ENCODE measurements around the gene FBXO3. TPM values are rescaled to one million over a fixed set of nuclear protein-coding genes. Genes with fewer than 3 reads are reported as not detected.

Gene FBXO3
- total and polyA plus RNA-seq, 2 of the 13 experiments (the other 11 are each of a cell fraction or from before 2014, with no cell fraction given), result 20.4 to 27.6 TPM

DNA sequence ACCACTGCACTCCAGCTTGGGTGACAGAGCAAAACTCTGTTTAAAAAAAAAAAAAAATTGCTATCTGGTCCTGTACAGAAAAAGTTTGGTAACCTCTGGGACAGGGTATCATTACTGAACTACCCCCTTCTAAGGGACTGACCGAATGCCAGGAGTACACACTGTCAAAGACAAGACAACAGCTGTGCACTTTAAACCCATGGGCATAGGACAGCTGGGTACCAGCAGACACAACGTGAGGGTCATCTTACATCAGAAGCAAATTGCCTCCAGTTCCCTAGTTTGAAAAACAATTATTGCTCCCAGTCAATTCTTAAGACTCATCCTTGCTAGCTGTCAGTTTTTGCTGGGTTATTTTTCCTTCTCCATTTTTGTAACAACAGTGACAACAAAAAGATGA lies 55.9 kb downstream of the FBXO3 start:
- intact Hi-C loops (cut with micrococcal nuclease; ENCODE audit: unreplicated experiment) (no loop called here), in situ Hi-C loops (cut with HindIII; ENCODE audit: extremely low pct_ligation_motif_present, low pct_unique_long_range_greater_than_20kb) (no loop called here)
- no peaks in the 10 kb centered on the region for H3K9me3 ChIP-seq (ENCODE audit: low read length)
- no peak overlapping the region for H3K27ac ChIP-seq (ENCODE audit: extremely low read length, insufficient read depth, low read length)
- WGBS (ENCODE audit: low lambda C conversion rate), result 81% methylated on average over 2 of the region's 2 CpGs
- H3K36me3 ChIP-seq (replicated peaks in 1 of 2; ENCODE audit: control insufficient read depth in 1 of 2, insufficient read depth in 2 of 2, low read length in 2 of 2), result peaks cover 16 to 55% of the 10 kb centered on the region in 2 experiments
- ChIA-PET CTCF (ENCODE audit: low intra/inter-chr PET ratio, low total read pairs) (no interaction called here), POLR2A (no interaction called here)
- no peak overlapping the region for H3K9ac ChIP-seq (ENCODE audit: insufficient read depth, low read depth, low read length)
- FAIRE-seq (no peak), DNase-seq (ENCODE audit: low spot score) (no peak), ATAC-seq (no peak)
- TF ChIP-seq ZNF367 (CRISPR knock-in tag; IDR thresholded peaks at IDR 0.05; ENCODE audit: borderline replicate concordance) (no peak), ZNF747 (CRISPR knock-in tag; IDR thresholded peaks at IDR 0.05; ENCODE audit: borderline replicate concordance) (no peak), ATF7 (IDR thresholded peaks at IDR 0.05) (no peak), ATF7 (CRISPR knock-in tag; IDR thresholded peaks at IDR 0.05) (no peak), ZNF543 (CRISPR knock-in tag; IDR thresholded peaks at IDR 0.05) (no peak), ZMYM4 (CRISPR knock-in tag; IDR thresholded peaks at IDR 0.05) (no peak), FOSL2 (CRISPR knock-in tag; IDR thresholded peaks at IDR 0.05) (no peak), STAG1 (CRISPR knock-in tag; IDR thresholded peaks at IDR 0.05) (no peak), SIX4 (CRISPR knock-in tag; IDR thresholded peaks at IDR 0.05) (no peak)
- TF ChIP-seq, protein P1, sequence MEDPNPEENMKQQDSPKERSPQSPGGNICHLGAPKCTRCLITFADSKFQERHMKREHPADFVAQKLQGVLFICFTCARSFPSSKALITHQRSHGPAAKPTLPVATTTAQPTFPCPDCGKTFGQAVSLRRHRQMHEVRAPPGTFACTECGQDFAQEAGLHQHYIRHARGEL (CRISPR knock-in tag; IDR thresholded peaks at IDR 0.05), result no peak
- TF ChIP-seq, protein P2, sequence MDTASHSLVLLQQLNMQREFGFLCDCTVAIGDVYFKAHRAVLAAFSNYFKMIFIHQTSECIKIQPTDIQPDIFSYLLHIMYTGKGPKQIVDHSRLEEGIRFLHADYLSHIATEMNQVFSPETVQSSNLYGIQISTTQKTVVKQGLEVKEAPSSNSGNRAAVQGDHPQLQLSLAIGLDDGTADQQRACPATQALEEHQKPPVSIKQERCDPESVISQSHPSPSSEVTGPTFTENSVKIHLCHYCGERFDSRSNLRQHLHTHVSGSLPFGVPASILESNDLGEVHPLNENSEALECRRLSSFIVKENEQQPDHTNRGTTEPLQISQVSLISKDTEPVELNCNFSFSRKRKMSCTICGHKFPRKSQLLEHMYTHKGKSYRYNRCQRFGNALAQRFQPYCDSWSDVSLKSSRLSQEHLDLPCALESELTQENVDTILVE (CRISPR knock-in tag; IDR thresholded peaks at IDR 0.05), result no peak
- no peak overlapping the region for H2AFZ ChIP-seq (ENCODE audit: low read length)
- no TSS peak for BruUV-seq (replicated peaks)
- no peak overlapping the region for H3K4me3 ChIP-seq (replicated peaks in 1 of 3; ENCODE audit: insufficient read depth in 1 of 3, low read depth in 2 of 3, low read length in 3 of 3)
- no peak overlapping the region for H3K4me2 ChIP-seq (ENCODE audit: low read depth, low read length)
- peaks cover 25% of the 10 kb centered on the region for H3K4me1 ChIP-seq (ENCODE audit: insufficient read depth, low read length)
- no peaks in the 10 kb centered on the region for H3K27me3 ChIP-seq (ENCODE audit: control insufficient read depth in 1 of 2, insufficient read depth in 2 of 2, low read length in 2 of 2)
- H4K20me1 ChIP-seq (ENCODE audit: insufficient read depth, low read length), result no peaks in the 10 kb centered on the region; the same call in 1 of the 2 replicates
- H3K79me2 ChIP-seq (ENCODE audit: insufficient read depth, low read length), result peaks cover 11% of the 10 kb centered on the region

All from HepG2 (cell line).